ENCODE data around the gene SLC9A7. TPM values are rescaled to one million over a fixed set of nuclear protein-coding genes. Genes with fewer than 3 reads are reported as not detected.

Gene SLC9A7
- total and polyA plus RNA-seq, 2 experiments from 2014 or later = 2.5 to 15.4 TPM

DNA sequence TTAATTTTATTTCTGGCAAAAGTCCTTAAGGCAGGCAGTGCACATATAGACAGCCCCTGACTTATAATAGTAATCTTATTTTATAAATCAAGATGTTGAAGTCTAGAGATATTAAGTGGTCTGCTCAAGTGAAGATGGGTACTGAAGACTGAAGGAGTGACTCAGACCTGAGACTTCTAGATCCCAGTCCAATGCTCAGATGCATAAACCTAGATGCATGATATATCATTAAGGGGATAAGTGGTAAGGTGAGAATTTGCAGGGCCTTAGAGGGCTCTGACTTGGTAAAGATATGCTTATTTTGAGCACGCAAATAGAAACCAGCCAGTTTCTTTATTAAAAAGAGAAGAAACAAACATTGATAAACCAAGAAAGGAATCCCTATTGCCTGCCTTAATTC is 42.9 kb downstream of the SLC9A7 start:
- peaks cover 5% of the 10 kb centered on the region; the same call in 1 of the 2 replicates for H3K4me1 ChIP-seq (ENCODE audit: insufficient read depth)
- Mint-ChIP-seq H3K27ac (no peak overlapping the region), H3K27me3 (ENCODE audit: insufficient read depth, low read depth, poor library complexity) (peaks cover 3% of the 10 kb centered on the region), H3K9me3 (peaks cover 2% of the 10 kb centered on the region; the same call in 1 of the 3 replicates), H3K4me3 (no peak overlapping the region), H3K4me1 (peaks cover 29% of the 10 kb centered on the region), H3K36me3 (ENCODE audit: low read depth) (no peaks in the 10 kb centered on the region)
- ATAC-seq = no peak
- no peaks in the 10 kb centered on the region for H3F3A ChIP-seq (replicated peaks; ENCODE audit: low read depth)
- H3K79me2 ChIP-seq (replicated peaks; ENCODE audit: insufficient read depth) = peaks cover 37% of the 10 kb centered on the region
- no peak for DNase-seq (ENCODE audit: low spot score)
- H3K4me2 ChIP-seq = no peak overlapping the region
- H2AFZ ChIP-seq = no peak overlapping the region
- H4K20me1 ChIP-seq (replicated peaks; ENCODE audit: insufficient read depth) = no peaks in the 10 kb centered on the region; the same call in 1 of the 2 replicates
- TF ChIP-seq CREB1 (CRISPR knock-in tag; IDR thresholded peaks at IDR 0.05; ENCODE audit: low read depth) = no peak
- TF ChIP-seq EZH2phosphoT487 (IDR thresholded peaks at IDR 0.05; ENCODE audit: unreplicated experiment) = no peak
- TF ChIP-seq CTCF (conservative IDR thresholded peaks at IDR 0.05; ENCODE audit: low read depth in 2 of 2) = no peak
- no peak for TF ChIP-seq NANOG (IDR thresholded peaks at IDR 0.05; ENCODE audit: borderline replicate concordance)
- TF ChIP-seq, protein P1, sequence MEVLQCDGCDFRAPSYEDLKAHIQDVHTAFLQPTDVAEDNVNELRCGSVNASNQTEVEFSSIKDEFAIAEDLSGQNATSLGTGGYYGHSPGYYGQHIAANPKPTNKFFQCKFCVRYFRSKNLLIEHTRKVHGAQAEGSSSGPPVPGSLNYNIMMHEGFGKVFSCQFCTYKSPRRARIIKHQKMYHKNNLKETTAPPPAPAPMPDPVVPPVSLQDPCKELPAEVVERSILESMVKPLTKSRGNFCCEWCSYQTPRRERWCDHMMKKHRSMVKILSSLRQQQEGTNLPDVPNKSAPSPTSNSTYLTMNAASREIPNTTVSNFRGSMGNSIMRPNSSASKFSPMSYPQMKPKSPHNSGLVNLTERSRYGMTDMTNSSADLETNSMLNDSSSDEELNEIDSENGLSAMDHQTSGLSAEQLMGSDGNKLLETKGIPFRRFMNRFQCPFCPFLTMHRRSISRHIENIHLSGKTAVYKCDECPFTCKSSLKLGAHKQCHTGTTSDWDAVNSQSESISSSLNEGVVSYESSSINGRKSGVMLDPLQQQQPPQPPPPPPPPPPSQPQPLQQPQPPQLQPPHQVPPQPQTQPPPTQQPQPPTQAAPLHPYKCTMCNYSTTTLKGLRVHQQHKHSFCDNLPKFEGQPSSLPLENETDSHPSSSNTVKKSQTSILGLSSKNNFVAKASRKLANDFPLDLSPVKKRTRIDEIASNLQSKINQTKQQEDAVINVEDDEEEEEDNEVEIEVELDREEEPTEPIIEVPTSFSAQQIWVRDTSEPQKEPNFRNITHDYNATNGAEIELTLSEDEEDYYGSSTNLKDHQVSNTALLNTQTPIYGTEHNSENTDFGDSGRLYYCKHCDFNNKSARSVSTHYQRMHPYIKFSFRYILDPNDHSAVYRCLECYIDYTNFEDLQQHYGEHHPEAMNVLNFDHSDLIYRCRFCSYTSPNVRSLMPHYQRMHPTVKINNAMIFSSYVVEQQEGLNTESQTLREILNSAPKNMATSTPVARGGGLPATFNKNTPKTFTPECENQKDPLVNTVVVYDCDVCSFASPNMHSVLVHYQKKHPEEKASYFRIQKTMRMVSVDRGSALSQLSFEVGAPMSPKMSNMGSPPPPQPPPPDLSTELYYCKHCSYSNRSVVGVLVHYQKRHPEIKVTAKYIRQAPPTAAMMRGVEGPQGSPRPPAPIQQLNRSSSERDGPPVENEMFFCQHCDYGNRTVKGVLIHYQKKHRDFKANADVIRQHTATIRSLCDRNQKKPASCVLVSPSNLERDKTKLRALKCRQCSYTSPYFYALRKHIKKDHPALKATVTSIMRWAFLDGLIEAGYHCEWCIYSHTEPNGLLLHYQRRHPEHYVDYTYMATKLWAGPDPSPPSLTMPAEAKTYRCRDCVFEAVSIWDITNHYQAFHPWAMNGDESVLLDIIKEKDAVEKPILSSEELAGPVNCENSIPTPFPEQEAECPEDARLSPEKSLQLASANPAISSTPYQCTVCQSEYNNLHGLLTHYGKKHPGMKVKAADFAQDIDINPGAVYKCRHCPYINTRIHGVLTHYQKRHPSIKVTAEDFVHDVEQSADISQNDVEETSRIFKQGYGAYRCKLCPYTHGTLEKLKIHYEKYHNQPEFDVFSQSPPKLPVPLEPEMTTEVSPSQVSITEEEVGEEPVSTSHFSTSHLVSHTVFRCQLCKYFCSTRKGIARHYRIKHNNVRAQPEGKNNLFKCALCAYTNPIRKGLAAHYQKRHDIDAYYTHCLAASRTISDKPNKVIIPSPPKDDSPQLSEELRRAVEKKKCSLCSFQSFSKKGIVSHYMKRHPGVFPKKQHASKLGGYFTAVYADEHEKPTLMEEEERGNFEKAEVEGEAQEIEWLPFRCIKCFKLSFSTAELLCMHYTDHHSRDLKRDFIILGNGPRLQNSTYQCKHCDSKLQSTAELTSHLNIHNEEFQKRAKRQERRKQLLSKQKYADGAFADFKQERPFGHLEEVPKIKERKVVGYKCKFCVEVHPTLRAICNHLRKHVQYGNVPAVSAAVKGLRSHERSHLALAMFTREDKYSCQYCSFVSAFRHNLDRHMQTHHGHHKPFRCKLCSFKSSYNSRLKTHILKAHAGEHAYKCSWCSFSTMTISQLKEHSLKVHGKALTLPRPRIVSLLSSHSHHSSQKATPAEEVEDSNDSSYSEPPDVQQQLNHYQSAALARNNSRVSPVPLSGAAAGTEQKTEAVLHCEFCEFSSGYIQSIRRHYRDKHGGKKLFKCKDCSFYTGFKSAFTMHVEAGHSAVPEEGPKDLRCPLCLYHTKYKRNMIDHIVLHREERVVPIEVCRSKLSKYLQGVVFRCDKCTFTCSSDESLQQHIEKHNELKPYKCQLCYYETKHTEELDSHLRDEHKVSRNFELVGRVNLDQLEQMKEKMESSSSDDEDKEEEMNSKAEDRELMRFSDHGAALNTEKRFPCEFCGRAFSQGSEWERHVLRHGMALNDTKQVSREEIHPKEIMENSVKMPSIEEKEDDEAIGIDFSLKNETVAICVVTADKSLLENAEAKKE (CRISPR knock-in tag; IDR thresholded peaks at IDR 0.05) = no peak
- TF ChIP-seq JUNB (IDR thresholded peaks at IDR 0.05; ENCODE audit: unreplicated experiment) = no peak
- no peak for TF ChIP-seq POLR2AphosphoS5 (IDR thresholded peaks at IDR 0.05; ENCODE audit: low read depth)
- no peak for TF ChIP-seq STAT1 (IDR thresholded peaks at IDR 0.05; ENCODE audit: unreplicated experiment)
- TF ChIP-seq ZNF114 (CRISPR knock-in tag; IDR thresholded peaks at IDR 0.05) = no peak
- TF ChIP-seq ZNF331 (CRISPR knock-in tag; IDR thresholded peaks at IDR 0.05; ENCODE audit: low read depth) = no peak
- no peak for TF ChIP-seq REST (IDR thresholded peaks at IDR 0.05; ENCODE audit: unreplicated experiment)
- H3K4me3 ChIP-seq = no peak overlapping the region
- H3K27ac ChIP-seq (ENCODE audit: low read depth) = no peak overlapping the region
- no peaks in the 10 kb centered on the region for H3K36me3 ChIP-seq (ENCODE audit: insufficient read depth)
- H3K9me2 ChIP-seq (ENCODE audit: insufficient read depth) = no peaks in the 10 kb centered on the region
- no peaks in the 10 kb centered on the region for H3K27me3 ChIP-seq (ENCODE audit: insufficient read depth)

Measured in GM23338 (cell line).